H4 (cell line): Measurements from ENCODE around the gene SP140. TPM values are rescaled to one million over a fixed set of nuclear protein-coding genes. Genes with fewer than 3 reads are reported as not detected.
"Not testable (repeated sequence)": the region's sequence is repeated elsewhere in the genome, so short reads cannot be mapped to it uniquely, and the experiment has no call there.

Experiments
- DNase-seq: peaks from one replicate; pipeline ENCODE4 v3.0.0-alpha.2; 2015; ENCODE audit warnings: low spot score
- total RNA-seq: library from RNA; depleted of rRNA; stranded (reverse); fragments of >200 nt; shearing (Covaris generic); gene quantifications from 2 replicates; pipeline ENCODE4 v1.2.3, GENCODE V29; 2014

The SP140 gene
- total RNA-seq, 1 experiment from 2014 or later = 0.25 TPM

- DNase-seq = no peak
These were observed 100.0 kb downstream of the SP140 start for GRCh38 chr2:230325316-230326243.

- DNase-seq = peak; percentile 85
These were observed 101.2 kb downstream of the SP140 start, which contains the start of gene SP140L for GRCh38 chr2:230326453-230327417. Gene SP140L, plus strand, starts transcription at chr2:230327193. Its CDS starts 77 bp downstream, at chr2:230327270.

- DNase-seq = no peak
These were observed 102.0 kb downstream of the SP140 start for GRCh38 chr2:230327418-230328154.

- DNase-seq = no peak
These were observed 102.6 kb downstream of the SP140 start for GRCh38 chr2:230328155-230328458.

- DNase-seq = no peak
These were observed 104.5 kb downstream of the SP140 start for GRCh38 chr2:230329946-230330605.

- peak; percentile 45 for DNase-seq
These were observed 105.2 kb downstream of the SP140 start for GRCh38 chr2:230330725-230331124.

- no peak for DNase-seq
These were observed 109.9 kb downstream of the SP140 start for GRCh38 chr2:230335461-230335863.

- DNase-seq = no peak
These were observed 110.4 kb downstream of the SP140 start for GRCh38 chr2:230335864-230336506.

- not testable (repeated sequence) for DNase-seq
These were observed 116.5 kb downstream of the SP140 start for GRCh38 chr2:230341936-230342528.

- not testable (repeated sequence) for DNase-seq
These were observed 117.6 kb downstream of the SP140 start for GRCh38 chr2:230343041-230343624.

GRCh38 chr2:230343747-230344146, 118.2 kb downstream of the SP140 start:
- DNase-seq = no peak

GRCh38 chr2:230346465-230346864, 120.9 kb downstream of the SP140 start:
- DNase-seq = no peak

- no peak for DNase-seq
These were observed 121.5 kb downstream of the SP140 start for GRCh38 chr2:230346921-230347533.

- DNase-seq = no peak
These were observed 122.2 kb downstream of the SP140 start for GRCh38 chr2:230347659-230348305.

GRCh38 chr2:230348787-230349186, 123.3 kb downstream of the SP140 start:
- DNase-seq = no peak

GRCh38 chr2:230356084-230356483, 130.5 kb downstream of the SP140 start:
- DNase-seq = no peak

- DNase-seq = no peak
These were observed 132.8 kb downstream of the SP140 start for GRCh38 chr2:230358305-230358704.

- DNase-seq = no peak
These were observed 134.5 kb downstream of the SP140 start for GRCh38 chr2:230360028-230360427.
